Heart left ventricle (tissue), 13 donors: ENCODE measurements around the gene AP3B1.

ENCODE experiments used
- POLR2A ChIP-seq, 2 donors: fragments of 450-650 bp; IDR thresholded peaks; one replicate each; pipeline ENCODE4 v1.6.1; 2017; ENCODE audit warnings: antibody characterized with exemption in 2 of 2, mild to moderate bottlenecking in 2 of 2, moderate library complexity in 2 of 2
- TF ChIP-seq, protein P1 (sequence below), 12 donors: fragments of 200-600 bp; sonication (generic) in 4 of 12; IDR thresholded peaks; one replicate each; pipeline versions ENCODE4 v1.5.0 to v1.8.0; 2018 to 2022; ENCODE audit warnings: antibody characterized with exemption in 12 of 12, mild to moderate bottlenecking in 5 of 12
- donor health status: ischemic (EF 13 %, LVEDD 7.1; RV severe dilation, severe dysfunction).
- donor health status: DM: no; HTN: yes; CAD: no.
- donor health status: DM: no; HTN: no; CAD: no.
- donor health status: ischemic (EF 25% LVEDD 6.9; RV normal size, moderate dysfunction).
- donor health status: ischemic (EF 25% LVEDD 5.7; RV mildly dilated, moderate dysfunction).
- donor health status: ischemic (EF 35%, LVEDD 5.7; RV mildly dilated, moderate dysfunction).
- donor health status: nonischemic (EF 11% LVEDD 7.7; RV severe dilation, severe dysfunction).
- donor health status: DM: yes; HTN: yes; CAD: no.
- donor health status: PGD.
- donor health status: ischemic (EF 29% LVEDD 5.4; RV normal size, mild dysfunction).
- donor health status: nonischemic (EF 23%, LVEDD 6.1; RV moderate dilation, normal function).

DNA sequence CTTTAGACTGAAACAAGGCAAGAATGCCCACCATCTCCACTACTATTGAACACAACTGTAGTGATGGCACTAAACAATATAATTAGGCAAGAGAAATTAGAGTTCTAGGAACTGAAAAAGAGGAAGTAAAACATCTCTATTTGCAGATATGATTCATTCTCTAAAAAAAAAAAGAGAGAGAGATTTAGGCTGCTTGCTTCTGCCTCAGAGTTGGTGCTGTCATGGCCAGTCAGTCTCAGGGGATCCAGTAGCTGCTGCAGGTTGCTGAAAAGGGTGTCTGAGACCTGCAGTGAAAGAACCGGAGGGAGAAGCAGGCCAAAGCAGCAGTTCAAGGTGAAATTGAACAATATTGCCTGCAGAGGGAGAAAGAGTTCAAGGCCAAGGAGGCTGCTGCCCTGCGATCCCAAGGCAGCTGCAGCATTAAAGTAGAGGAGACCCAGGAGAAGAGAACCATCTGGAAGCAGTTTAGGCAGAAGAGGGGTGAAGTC lies 72.5 kb downstream of the AP3B1 start:
- no peak for TF ChIP-seq POLR2A (IDR thresholded peaks at IDR 0.05)
- TF ChIP-seq, protein P1, sequence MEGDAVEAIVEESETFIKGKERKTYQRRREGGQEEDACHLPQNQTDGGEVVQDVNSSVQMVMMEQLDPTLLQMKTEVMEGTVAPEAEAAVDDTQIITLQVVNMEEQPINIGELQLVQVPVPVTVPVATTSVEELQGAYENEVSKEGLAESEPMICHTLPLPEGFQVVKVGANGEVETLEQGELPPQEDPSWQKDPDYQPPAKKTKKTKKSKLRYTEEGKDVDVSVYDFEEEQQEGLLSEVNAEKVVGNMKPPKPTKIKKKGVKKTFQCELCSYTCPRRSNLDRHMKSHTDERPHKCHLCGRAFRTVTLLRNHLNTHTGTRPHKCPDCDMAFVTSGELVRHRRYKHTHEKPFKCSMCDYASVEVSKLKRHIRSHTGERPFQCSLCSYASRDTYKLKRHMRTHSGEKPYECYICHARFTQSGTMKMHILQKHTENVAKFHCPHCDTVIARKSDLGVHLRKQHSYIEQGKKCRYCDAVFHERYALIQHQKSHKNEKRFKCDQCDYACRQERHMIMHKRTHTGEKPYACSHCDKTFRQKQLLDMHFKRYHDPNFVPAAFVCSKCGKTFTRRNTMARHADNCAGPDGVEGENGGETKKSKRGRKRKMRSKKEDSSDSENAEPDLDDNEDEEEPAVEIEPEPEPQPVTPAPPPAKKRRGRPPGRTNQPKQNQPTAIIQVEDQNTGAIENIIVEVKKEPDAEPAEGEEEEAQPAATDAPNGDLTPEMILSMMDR (IDR thresholded peaks at IDR 0.05) = peak in 1 of 12 donors; percentile 7
